ENCODE data around the gene GPR148.

DNA sequence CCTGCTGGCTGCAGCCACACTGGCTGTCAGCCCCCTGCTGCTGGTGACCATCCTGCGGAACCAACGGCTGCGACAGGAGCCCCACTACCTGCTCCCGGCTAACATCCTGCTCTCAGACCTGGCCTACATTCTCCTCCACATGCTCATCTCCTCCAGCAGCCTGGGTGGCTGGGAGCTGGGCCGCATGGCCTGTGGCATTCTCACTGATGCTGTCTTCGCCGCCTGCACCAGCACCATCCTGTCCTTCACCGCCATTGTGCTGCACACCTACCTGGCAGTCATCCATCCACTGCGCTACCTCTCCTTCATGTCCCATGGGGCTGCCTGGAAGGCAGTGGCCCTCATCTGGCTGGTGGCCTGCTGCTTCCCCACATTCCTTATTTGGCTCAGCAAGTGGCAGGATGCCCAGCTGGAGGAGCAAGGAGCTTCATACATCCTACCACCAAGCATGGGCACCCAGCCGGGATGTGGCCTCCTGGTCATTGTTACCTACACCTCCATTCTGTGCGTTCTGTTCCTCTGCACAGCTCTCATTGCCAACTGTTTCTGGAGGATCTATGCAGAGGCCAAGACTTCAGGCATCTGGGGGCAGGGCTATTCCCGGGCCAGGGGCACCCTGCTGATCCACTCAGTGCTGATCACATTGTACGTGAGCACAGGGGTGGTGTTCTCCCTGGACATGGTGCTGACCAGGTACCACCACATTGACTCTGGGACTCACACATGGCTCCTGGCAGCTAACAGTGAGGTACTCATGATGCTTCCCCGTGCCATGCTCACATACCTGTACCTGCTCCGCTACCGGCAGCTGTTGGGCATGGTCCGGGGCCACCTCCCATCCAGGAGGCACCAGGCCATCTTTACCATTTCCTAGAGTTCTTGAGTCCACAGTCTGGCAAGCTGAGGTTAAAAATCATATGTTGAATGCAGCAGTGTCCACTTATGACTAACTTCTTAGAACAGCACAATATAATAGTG is 741 bp downstream of the GPR148 start:
- TF ChIP-seq, protein P1, sequence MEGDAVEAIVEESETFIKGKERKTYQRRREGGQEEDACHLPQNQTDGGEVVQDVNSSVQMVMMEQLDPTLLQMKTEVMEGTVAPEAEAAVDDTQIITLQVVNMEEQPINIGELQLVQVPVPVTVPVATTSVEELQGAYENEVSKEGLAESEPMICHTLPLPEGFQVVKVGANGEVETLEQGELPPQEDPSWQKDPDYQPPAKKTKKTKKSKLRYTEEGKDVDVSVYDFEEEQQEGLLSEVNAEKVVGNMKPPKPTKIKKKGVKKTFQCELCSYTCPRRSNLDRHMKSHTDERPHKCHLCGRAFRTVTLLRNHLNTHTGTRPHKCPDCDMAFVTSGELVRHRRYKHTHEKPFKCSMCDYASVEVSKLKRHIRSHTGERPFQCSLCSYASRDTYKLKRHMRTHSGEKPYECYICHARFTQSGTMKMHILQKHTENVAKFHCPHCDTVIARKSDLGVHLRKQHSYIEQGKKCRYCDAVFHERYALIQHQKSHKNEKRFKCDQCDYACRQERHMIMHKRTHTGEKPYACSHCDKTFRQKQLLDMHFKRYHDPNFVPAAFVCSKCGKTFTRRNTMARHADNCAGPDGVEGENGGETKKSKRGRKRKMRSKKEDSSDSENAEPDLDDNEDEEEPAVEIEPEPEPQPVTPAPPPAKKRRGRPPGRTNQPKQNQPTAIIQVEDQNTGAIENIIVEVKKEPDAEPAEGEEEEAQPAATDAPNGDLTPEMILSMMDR (optimal IDR thresholded peaks at IDR 0.05 in 1 of 3, IDR thresholded peaks at IDR 0.05 in 1 of 3, conservative IDR thresholded peaks at IDR 0.05 in 1 of 3; ENCODE audit: extremely low read depth in 1 of 3, insufficient read depth in 2 of 3, low read length in 3 of 3), result no peak
- TF ChIP-seq EZH2 (IDR thresholded peaks at IDR 0.05; ENCODE audit: low read length), result no peak
